HepG2 (cell line): ENCODE results near the gene TADA2A.

Experiments used
- FOXA3 ChIP-seq: IDR thresholded peaks from 2 replicates; pipeline ENCODE4 v1.6.1; 2016; ENCODE audit warnings: missing genetic modification reagents, missing compliant biosample characterization
- MTERF4 ChIP-seq: sonication (generic); formaldehyde crosslinking; IDR thresholded peaks from 2 replicates; pipeline ENCODE4 v1.8.0; 2023; ENCODE audit warnings: mild to moderate bottlenecking, missing genetic modification reagents
- POLR2A ChIP-seq, 2 experiments: IDR thresholded peaks; 2 replicates each; pipeline ENCODE4 v1.6.1; 2011; ENCODE audit warnings: low read depth in 2 of 2, low read length in 2 of 2, mild to moderate bottlenecking in 1 of 2, moderate library complexity in 1 of 2; ENCODE audit not compliant: insufficient read depth in 1 of 2
- STAT6 ChIP-seq: sonication (generic); formaldehyde crosslinking; IDR thresholded peaks from 2 replicates; pipeline ENCODE4 v1.4.0; 2020; ENCODE audit warnings: missing genetic modification reagents, mild to moderate bottlenecking, borderline replicate concordance
- TAF1 ChIP-seq: sonication (generic); formaldehyde crosslinking; IDR thresholded peaks from 2 replicates; pipeline ENCODE4 v1.4.0; 2020; ENCODE audit warnings: missing genetic modification reagents
- ZBTB7A ChIP-seq: sonication (generic); formaldehyde crosslinking; IDR thresholded peaks from 2 replicates; pipeline ENCODE4 v1.8.0; 2022; ENCODE audit warnings: mild to moderate bottlenecking, missing genetic modification reagents
- TF ChIP-seq, protein P1 (sequence below): sonication (generic); formaldehyde crosslinking; IDR thresholded peaks from 2 replicates; pipeline ENCODE4 v1.4.0; 2020; ENCODE audit warnings: mild to moderate bottlenecking, missing genetic modification reagents, borderline replicate concordance

DNA sequence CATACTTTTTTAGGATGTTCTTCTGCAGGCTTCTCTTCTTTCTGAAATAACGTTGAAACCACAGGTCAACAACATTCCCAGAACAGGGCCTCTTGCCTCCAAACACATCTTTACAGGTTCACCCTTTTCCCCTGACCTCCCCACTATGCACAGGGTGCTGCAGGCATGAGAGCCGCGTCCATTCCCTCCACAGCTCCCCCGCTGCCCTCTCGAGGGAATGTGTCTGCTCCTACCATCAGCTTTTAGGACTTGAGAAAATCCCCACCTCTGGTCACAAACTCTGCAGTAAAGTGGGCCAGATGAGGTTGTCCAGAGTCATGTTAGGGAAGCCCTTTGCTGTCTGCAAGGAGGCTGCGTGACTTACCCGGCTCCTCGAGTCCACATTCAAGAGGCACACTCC is 113.5 kb downstream of the TADA2A start:
- TF ChIP-seq POLR2A (IDR thresholded peaks at IDR 0.05; ENCODE audit: insufficient read depth in 1 of 2, low read depth in 2 of 2, low read length in 2 of 2) (no peak), TAF1 (CRISPR knock-in tag) (no peak), STAT6 (CRISPR knock-in tag) (no peak), MTERF4 (CRISPR knock-in tag) (no peak), FOXA3 (no peak), ZBTB7A (CRISPR knock-in tag) (no peak)
- TF ChIP-seq, protein P1, sequence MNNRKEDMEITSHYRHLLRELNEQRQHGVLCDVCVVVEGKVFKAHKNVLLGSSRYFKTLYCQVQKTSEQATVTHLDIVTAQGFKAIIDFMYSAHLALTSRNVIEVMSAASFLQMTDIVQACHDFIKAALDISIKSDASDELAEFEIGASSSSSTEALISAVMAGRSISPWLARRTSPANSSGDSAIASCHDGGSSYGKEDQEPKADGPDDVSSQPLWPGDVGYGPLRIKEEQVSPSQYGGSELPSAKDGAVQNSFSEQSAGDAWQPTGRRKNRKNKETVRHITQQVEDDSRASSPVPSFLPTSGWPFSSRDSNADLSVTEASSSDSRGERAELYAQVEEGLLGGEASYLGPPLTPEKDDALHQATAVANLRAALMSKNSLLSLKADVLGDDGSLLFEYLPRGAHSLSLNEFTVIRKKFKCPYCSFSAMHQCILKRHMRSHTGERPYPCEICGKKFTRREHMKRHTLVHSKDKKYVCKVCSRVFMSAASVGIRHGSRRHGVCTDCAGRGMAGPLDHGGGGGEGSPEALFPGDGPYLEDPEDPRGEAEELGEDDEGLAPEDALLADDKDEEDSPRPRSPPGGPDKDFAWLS = no peak
